Measurements from ENCODE around the gene FOLR1.
"Not testable (repeated sequence)": the region's sequence is repeated elsewhere in the genome, so short reads cannot be mapped to it uniquely, and the experiment has no call there.

FOLR1 gene

GRCh38 chr11:72172043-72172442, 19.9 kb upstream of the FOLR1 start:
- not testable (repeated sequence) for H3K27ac ChIP-seq (ENCODE audit: low read length); H2AFZ ChIP-seq (ENCODE audit: low read depth, low read length); H3K4me3 ChIP-seq (ENCODE audit: low read depth in 1 of 2, low read length in 2 of 2); H3K4me2 ChIP-seq (ENCODE audit: insufficient read depth, low read length); H3K4me1 ChIP-seq (ENCODE audit: insufficient read depth, low read length); H3K9ac ChIP-seq (ENCODE audit: low read depth, low read length); H3K79me2 ChIP-seq (ENCODE audit: insufficient read depth, low read length); H3K36me3 ChIP-seq (ENCODE audit: insufficient read depth, low read length); ATAC-seq (ENCODE audit: insufficient read depth, low read depth); H3K27me3 ChIP-seq (ENCODE audit: insufficient read depth, low read length, poor library complexity); DNase-seq; H4K20me1 ChIP-seq (ENCODE audit: insufficient read depth, low read length); H3K9me3 ChIP-seq (ENCODE audit: insufficient read depth, low read length, severe bottlenecking)

GRCh38 chr11:72173291-72173690, 18.6 kb upstream of the FOLR1 start:
- Histone ChIP-seq H3K9ac (ENCODE audit: low read depth, low read length) (no peak overlapping the region), H3K27ac (ENCODE audit: low read length) (no peak overlapping the region), H3K4me3 (ENCODE audit: low read depth in 1 of 2, low read length in 2 of 2) (no peak overlapping the region), H4K20me1 (ENCODE audit: insufficient read depth, low read length) (no peaks in the 10 kb centered on the region), H3K27me3 (ENCODE audit: insufficient read depth, low read length, poor library complexity) (peaks cover 8% of the 10 kb centered on the region), H3K4me2 (ENCODE audit: insufficient read depth, low read length) (no peak overlapping the region), H3K79me2 (ENCODE audit: insufficient read depth, low read length) (no peaks in the 10 kb centered on the region), H2AFZ (ENCODE audit: low read depth, low read length) (no peak overlapping the region), H3K36me3 (ENCODE audit: insufficient read depth, low read length) (no peaks in the 10 kb centered on the region), H3K4me1 (ENCODE audit: insufficient read depth, low read length) (no peaks in the 10 kb centered on the region), H3K9me3 (ENCODE audit: insufficient read depth, low read length, severe bottlenecking) (no peaks in the 10 kb centered on the region)
- no peak for ATAC-seq (ENCODE audit: insufficient read depth, low read depth)
- no peak for DNase-seq
- TF ChIP-seq EZH2 (IDR thresholded peaks at IDR 0.05; ENCODE audit: borderline replicate concordance, low read depth, low read length, severe bottlenecking): no peak
- TF ChIP-seq CTCF (IDR thresholded peaks at IDR 0.05; ENCODE audit: borderline replicate concordance, extremely low read depth, low read length, poor library complexity, severe bottlenecking): no peak

GRCh38 chr11:72174302-72175070, 17.5 kb upstream of the FOLR1 start:
- peaks cover 8% of the 10 kb centered on the region for H3K27me3 ChIP-seq (ENCODE audit: insufficient read depth, low read length, poor library complexity)
- H4K20me1 ChIP-seq (ENCODE audit: insufficient read depth, low read length): no peaks in the 10 kb centered on the region
- H3K4me1 ChIP-seq (ENCODE audit: insufficient read depth, low read length): no peaks in the 10 kb centered on the region
- H3K4me2 ChIP-seq (ENCODE audit: insufficient read depth, low read length): no peak overlapping the region
- no peak overlapping the region for H3K4me3 ChIP-seq (ENCODE audit: low read depth in 1 of 2, low read length in 2 of 2)
- TF ChIP-seq CTCF (IDR thresholded peaks at IDR 0.05; ENCODE audit: borderline replicate concordance, extremely low read depth, low read length, poor library complexity, severe bottlenecking) (no peak), EZH2 (IDR thresholded peaks at IDR 0.05; ENCODE audit: borderline replicate concordance, low read depth, low read length, severe bottlenecking) (no peak)
- ATAC-seq (ENCODE audit: insufficient read depth, low read depth) (no peak), DNase-seq (no peak)
- H2AFZ ChIP-seq (ENCODE audit: low read depth, low read length): no peak overlapping the region
- no peaks in the 10 kb centered on the region for H3K9me3 ChIP-seq (ENCODE audit: insufficient read depth, low read length, severe bottlenecking)
- no peaks in the 10 kb centered on the region for H3K36me3 ChIP-seq (ENCODE audit: insufficient read depth, low read length)
- H3K9ac ChIP-seq (ENCODE audit: low read depth, low read length): no peak overlapping the region
- H3K27ac ChIP-seq (ENCODE audit: low read length): no peak overlapping the region
- H3K79me2 ChIP-seq (ENCODE audit: insufficient read depth, low read length): no peaks in the 10 kb centered on the region

- Histone ChIP-seq H4K20me1 (ENCODE audit: insufficient read depth, low read length) (no peaks in the 10 kb centered on the region), H3K4me1 (ENCODE audit: insufficient read depth, low read length) (no peaks in the 10 kb centered on the region), H3K36me3 (ENCODE audit: insufficient read depth, low read length) (no peaks in the 10 kb centered on the region), H3K4me3 (ENCODE audit: low read depth in 1 of 2, low read length in 2 of 2) (no peak overlapping the region), H3K79me2 (ENCODE audit: insufficient read depth, low read length) (no peaks in the 10 kb centered on the region), H3K27me3 (ENCODE audit: insufficient read depth, low read length, poor library complexity) (peaks cover 9% of the 10 kb centered on the region), H3K9ac (ENCODE audit: low read depth, low read length) (no peak overlapping the region), H3K9me3 (ENCODE audit: insufficient read depth, low read length, severe bottlenecking) (no peaks in the 10 kb centered on the region), H2AFZ (ENCODE audit: low read depth, low read length) (no peak overlapping the region), H3K4me2 (ENCODE audit: insufficient read depth, low read length) (no peak overlapping the region), H3K27ac (ENCODE audit: low read length) (no peak overlapping the region)
- DNase-seq (no peak), ATAC-seq (ENCODE audit: insufficient read depth, low read depth) (no peak)
- TF ChIP-seq EZH2 (IDR thresholded peaks at IDR 0.05; ENCODE audit: borderline replicate concordance, low read depth, low read length, severe bottlenecking) (no peak), CTCF (IDR thresholded peaks at IDR 0.05; ENCODE audit: borderline replicate concordance, extremely low read depth, low read length, poor library complexity, severe bottlenecking) (no peak)
Observed at GRCh38 chr11:72177656-72178055, 14.3 kb upstream of the FOLR1 start.

Data from DND-41 (cell line).